RWPE1 (cell line): ENCODE data around the gene CIB2.

Experiments used
- CTCF ChIA-PET: fragments of 350-600 bp; sonication (Branson Sonifier 250); formaldehyde crosslinking; extraction: SDS; loops from one replicate; lab custom pipeline; 2021; lab: Yijun Ruan, JAX
- POLR2A ChIA-PET: fragments of 400-600 bp; formaldehyde crosslinking; extraction: SDS; loops from one replicate; lab custom pipeline; 2020; ENCODE audit warnings: antibody characterized with exemption; ENCODE audit not compliant: low non-redundant PET; lab: Yijun Ruan, JAX
- DNase-seq: peaks from one replicate; pipeline ENCODE4 v3.0.0; 2012; ENCODE audit warnings: low spot score
- H3K27ac ChIP-seq: fragments of 450-650 bp; 2 replicates; pipeline ENCODE4 v1.5.1; 2017
- TF ChIP-seq, protein P1 (sequence below): fragments of 450-650 bp; conservative IDR thresholded peaks from 2 replicates; pipeline ENCODE4 v1.5.1; 2017; ENCODE audit warnings: low read depth, mild to moderate bottlenecking

Gene CIB2

DNA sequence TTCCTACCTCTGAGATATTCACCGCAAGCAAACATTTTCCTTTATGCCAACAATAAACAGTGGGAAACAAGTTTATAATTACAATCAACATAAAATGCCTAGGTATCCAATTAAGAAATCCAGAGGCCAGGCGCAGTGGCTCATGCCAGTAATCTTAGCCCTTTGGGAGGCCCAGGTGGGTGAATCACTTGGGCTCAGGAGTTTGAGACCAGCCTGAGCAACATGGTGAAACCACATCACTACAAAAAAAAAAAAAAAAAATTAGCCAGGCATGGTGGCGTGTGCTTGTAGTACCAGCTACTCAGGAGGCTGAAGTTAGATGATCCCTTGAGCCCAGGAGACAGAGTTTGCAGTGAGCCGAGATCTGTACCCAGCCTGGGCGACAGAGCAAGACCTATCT, 71.0 kb downstream of the CIB2 start:
- no peak overlapping the region for H3K27ac ChIP-seq
- CTCF ChIA-PET = interaction anchor here (0.6 to 1.7 kb wide), 3 partner anchors 11 to 93 kb away, joined by 3 to 6 read pairs (median 5); no protein-coding TSS in a partner anchor
- POLR2A ChIA-PET = no interaction called here
- no peak for DNase-seq
- TF ChIP-seq, protein P1, sequence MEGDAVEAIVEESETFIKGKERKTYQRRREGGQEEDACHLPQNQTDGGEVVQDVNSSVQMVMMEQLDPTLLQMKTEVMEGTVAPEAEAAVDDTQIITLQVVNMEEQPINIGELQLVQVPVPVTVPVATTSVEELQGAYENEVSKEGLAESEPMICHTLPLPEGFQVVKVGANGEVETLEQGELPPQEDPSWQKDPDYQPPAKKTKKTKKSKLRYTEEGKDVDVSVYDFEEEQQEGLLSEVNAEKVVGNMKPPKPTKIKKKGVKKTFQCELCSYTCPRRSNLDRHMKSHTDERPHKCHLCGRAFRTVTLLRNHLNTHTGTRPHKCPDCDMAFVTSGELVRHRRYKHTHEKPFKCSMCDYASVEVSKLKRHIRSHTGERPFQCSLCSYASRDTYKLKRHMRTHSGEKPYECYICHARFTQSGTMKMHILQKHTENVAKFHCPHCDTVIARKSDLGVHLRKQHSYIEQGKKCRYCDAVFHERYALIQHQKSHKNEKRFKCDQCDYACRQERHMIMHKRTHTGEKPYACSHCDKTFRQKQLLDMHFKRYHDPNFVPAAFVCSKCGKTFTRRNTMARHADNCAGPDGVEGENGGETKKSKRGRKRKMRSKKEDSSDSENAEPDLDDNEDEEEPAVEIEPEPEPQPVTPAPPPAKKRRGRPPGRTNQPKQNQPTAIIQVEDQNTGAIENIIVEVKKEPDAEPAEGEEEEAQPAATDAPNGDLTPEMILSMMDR = no peak

DNA sequence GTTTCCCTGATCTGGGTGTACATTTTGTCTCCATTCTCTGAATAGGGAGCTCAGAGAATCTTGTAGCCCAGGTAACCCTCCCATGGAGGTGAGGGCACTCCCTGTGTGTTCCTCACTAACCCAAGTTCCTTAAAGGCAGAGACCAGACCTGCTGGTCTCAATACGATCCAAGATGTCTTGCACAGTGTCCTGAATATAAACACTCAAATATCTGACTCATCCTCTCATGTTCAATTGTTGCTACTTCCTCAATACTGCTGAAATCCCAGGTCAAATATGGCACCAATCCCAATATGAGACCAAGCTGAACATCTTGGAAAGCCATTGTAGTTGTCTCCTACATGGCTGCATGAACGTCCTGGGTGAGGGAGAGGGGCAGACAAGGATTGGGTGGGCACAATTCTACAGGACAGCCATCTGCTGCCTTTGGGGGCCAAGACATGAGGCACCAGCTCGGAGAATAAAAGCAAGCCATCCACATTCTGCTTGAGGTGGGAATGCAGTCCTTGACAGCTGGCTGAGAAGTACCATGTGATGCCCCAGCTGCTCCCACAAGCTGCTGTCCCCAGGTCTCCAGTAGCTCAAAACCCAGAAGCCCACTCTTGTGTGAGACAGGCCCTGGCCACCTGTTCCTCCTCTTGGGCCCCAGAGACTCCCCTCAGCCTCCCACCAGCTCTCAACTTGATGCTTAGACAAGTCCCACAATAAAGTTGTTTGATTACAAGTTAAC, 72.0 kb downstream of the CIB2 start:
- ChIA-PET CTCF (interaction anchor here (1.1 to 1.7 kb wide), 2 partner anchors 12 to 18 kb away, joined by 3 read pairs; no protein-coding TSS in a partner anchor), POLR2A (no interaction called here)
- no peak overlapping the region for H3K27ac ChIP-seq
- TF ChIP-seq, protein P1 = no peak
- DNase-seq = no peak

DNA sequence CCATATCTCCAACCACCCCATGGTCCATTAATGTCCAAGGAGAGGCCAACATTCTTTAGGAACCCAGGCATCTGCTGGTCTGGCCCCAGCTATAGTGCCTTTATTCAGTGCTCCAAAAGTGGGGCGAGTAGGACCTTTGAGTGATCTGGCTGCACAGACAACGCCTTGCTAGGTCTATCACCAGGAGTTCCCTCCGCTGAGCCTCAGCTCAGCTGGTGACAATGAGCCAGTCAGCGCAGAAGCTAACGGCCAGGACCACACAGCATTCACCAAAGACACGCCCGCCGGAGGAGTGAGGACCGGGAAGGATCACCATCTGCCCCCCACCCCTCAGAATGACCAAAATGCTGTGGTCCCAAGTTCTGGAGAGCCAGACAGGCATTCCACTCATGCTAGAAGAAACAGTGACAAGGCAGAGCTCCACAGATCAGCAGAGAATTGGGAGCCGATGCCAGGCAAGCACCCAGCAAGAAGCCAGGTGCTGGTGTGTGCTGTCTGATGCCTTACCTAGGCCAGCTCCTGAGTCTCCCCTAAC, 72.8 kb downstream of the CIB2 start:
- POLR2A ChIA-PET = no interaction called here
- H3K27ac ChIP-seq = peak overlapping the region; percentile 24
- TF ChIP-seq, protein P1 = no peak
- DNase-seq = no peak
- CTCF ChIA-PET = interaction anchor here (1.1 kb wide), 1 partner anchor 19 kb away, joined by 3 read pairs; no protein-coding TSS in a partner anchor

DNA sequence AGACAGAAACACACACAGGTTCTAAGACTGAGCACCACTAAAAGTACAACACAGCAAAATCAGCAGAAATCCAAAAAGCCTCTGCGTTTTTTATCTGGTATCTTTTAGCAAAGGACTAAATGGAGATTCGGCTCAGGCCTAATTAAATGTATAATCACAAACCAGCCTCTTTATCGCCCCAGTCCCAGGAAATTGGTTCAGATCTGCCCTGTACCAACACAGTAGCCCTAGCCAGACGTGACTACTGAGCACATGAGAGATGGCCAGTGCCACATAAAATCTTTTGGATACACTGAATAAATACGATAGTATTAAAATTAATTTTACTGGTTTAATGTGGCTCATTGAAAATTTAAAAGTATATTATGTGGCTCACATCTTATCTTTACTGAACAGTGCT, 73.4 kb downstream of the CIB2 start:
- POLR2A ChIA-PET = no interaction called here
- H3K27ac ChIP-seq = peak overlapping the region; percentile 85
- no peak for DNase-seq
- TF ChIP-seq, protein P1 = no peak
- CTCF ChIA-PET = no interaction called here

DNA sequence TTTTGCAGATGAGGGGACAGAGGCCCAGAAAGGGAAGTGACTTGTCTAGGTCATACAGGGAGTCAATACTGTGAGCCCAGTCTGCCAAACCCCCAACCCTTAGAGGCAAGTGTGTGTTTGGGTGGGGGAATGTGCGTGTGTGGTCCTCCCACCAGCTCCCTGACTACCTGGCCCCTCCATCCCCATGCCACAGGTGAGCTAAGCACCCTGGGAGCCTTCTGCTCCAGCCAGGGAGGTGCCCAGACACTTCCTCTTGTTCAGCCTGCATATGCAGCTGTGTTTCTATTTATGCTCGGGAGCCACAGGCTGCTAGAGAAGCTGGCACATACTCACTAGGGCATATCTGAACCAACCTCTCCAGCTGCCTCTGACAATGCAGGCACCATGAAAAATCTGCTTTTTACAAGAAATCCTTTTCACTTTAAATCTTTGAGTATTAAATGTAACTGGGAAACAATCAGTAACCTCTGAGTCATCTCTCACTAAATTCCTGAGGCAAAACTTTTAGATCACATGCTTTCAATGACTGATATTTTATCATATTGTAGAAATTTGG, 74.5 kb downstream of the CIB2 start:
- peak; percentile 57 for DNase-seq
- TF ChIP-seq, protein P1 = no peak
- H3K27ac ChIP-seq = peak overlapping the region; percentile 85
- ChIA-PET CTCF (interaction anchor here (0.6 to 0.7 kb wide), 2 partner anchors 13 to 405 kb away, joined by 7 to 10 read pairs; no protein-coding TSS in a partner anchor), POLR2A (interaction anchor here (0.6 kb wide), 1 partner anchor 200 kb away, joined by 3 read pairs; no protein-coding TSS in a partner anchor)
